AG20443 (cell line): ENCODE data around the gene TNS1.

Experiments
- DNase-seq: peaks from one replicate; pipeline ENCODE4 v3.0.0; 2012; ENCODE audit warnings: low spot score, mixed read lengths

The TNS1 gene

GRCh38 chr2:218015586-218016521, 13.1 kb upstream of the TNS1 start:
- no peak for DNase-seq

- DNase-seq = no peak
Measured at GRCh38 chr2:218014706-218015585, 12.2 kb upstream of the TNS1 start.

- DNase-seq = no peak
Measured at GRCh38 chr2:218013289-218013688, 10.5 kb upstream of the TNS1 start.

- no peak for DNase-seq
Measured at GRCh38 chr2:218012284-218012683, 9.5 kb upstream of the TNS1 start.

- DNase-seq = no peak
Measured at GRCh38 chr2:218011653-218012040, 8.9 kb upstream of the TNS1 start.

- DNase-seq = no peak
Measured at GRCh38 chr2:218010984-218011652, 8.3 kb upstream of the TNS1 start.

- DNase-seq = peak; percentile 91
Measured at GRCh38 chr2:218010140-218010983, 7.6 kb upstream of the TNS1 start.

GRCh38 chr2:218009765-218010139, 7.0 kb upstream of the TNS1 start:
- DNase-seq = no peak

- no peak for DNase-seq
Measured at GRCh38 chr2:218009231-218009630, 6.4 kb upstream of the TNS1 start.

- DNase-seq = peak; percentile 69
Measured at GRCh38 chr2:218008060-218009040, 5.6 kb upstream of the TNS1 start.

GRCh38 chr2:218006741-218007140, 3.9 kb upstream of the TNS1 start:
- DNase-seq = peak; percentile 67

- no peak for DNase-seq
Measured at GRCh38 chr2:218005486-218005885, 2.7 kb upstream of the TNS1 start.

GRCh38 chr2:218005028-218005427, 2.2 kb upstream of the TNS1 start:
- DNase-seq = no peak

- DNase-seq = peak; percentile 88
Measured at GRCh38 chr2:218003981-218004419, 1.2 kb upstream of the TNS1 start.

- peak; percentile 76 for DNase-seq
Measured at GRCh38 chr2:218003281-218003944, 618 bp upstream of the TNS1 start.

- DNase-seq = no peak
Measured at GRCh38 chr2:218002143-218002844, 501 bp downstream of the TNS1 start.

- DNase-seq = no peak
Measured at GRCh38 chr2:218001629-218002028, 1.2 kb downstream of the TNS1 start.

GRCh38 chr2:218000136-218000535, 2.7 kb downstream of the TNS1 start:
- peak; percentile 84 for DNase-seq

GRCh38 chr2:217999595-217999959, 3.2 kb downstream of the TNS1 start:
- no peak for DNase-seq
